Cardiac muscle cell (in vitro differentiated cells and primary cell): Measurements from ENCODE around the gene DEK. TPM values are rescaled to one million over a fixed set of nuclear protein-coding genes. Genes with fewer than 3 reads are reported as not detected.

Source experiments
- DNase-seq, 2 donors: peaks; one replicate each; pipeline versions ENCODE4 v3.0.0 to v3.0.0-alpha.2; 2010 to 2017; ENCODE audit warnings: low read depth in 1 of 2, low spot score in 1 of 2
- H3K27ac ChIP-seq: fragments of 200-600 bp; sonication (generic); 2 replicates; pipeline ENCODE4 v1.5.1; 2016
- H3K27me3 ChIP-seq: fragments of 200-600 bp; sonication (generic); 2 replicates; pipeline ENCODE4 v1.6.0; 2016; ENCODE audit warnings: control low read depth
- H3K36me3 ChIP-seq: fragments of 200-600 bp; sonication (generic); 2 replicates; pipeline ENCODE4 v1.5.1; 2016; ENCODE audit warnings: control low read depth
- H3K4me1 ChIP-seq: fragments of 200-600 bp; sonication (generic); 2 replicates; pipeline ENCODE4 v1.8.1; 2017; ENCODE audit warnings: low read depth, mild to moderate bottlenecking, mixed run types
- H3K4me3 ChIP-seq: fragments of 200-600 bp; sonication (generic); 2 replicates; pipeline ENCODE4 v1.5.1; 2016; ENCODE audit warnings: mild to moderate bottlenecking
- H3K9me3 ChIP-seq: fragments of 200-600 bp; sonication (generic); 2 replicates; pipeline ENCODE4 v1.5.1; 2017; ENCODE audit warnings: low read depth, mild to moderate bottlenecking, control low read depth
- polyA plus RNA-seq: library from polyadenylated mRNA; unstranded; fragments of >200 nt; fragmentation: Nextera tagmentation; extraction: Ambion mirVana; gene quantifications from 2 replicates; pipeline ENCODE4 v1.2.1, GENCODE V29; 2016
- total RNA-seq: library from RNA; depleted of rRNA; stranded (reverse); fragments of >200 nt; gene quantifications from 2 replicates; pipeline ENCODE4 v1.2.3, GENCODE V29; 2016
- TF ChIP-seq, protein P1 (sequence below): IDR thresholded peaks from 2 replicates; pipeline ENCODE4 v1.5.1; 2012; ENCODE audit warnings: low read depth, mild to moderate bottlenecking, low read length

DEK gene
- total and polyA plus RNA-seq, 2 experiments from 2014 or later = 80.8 to 128 TPM

DNA sequence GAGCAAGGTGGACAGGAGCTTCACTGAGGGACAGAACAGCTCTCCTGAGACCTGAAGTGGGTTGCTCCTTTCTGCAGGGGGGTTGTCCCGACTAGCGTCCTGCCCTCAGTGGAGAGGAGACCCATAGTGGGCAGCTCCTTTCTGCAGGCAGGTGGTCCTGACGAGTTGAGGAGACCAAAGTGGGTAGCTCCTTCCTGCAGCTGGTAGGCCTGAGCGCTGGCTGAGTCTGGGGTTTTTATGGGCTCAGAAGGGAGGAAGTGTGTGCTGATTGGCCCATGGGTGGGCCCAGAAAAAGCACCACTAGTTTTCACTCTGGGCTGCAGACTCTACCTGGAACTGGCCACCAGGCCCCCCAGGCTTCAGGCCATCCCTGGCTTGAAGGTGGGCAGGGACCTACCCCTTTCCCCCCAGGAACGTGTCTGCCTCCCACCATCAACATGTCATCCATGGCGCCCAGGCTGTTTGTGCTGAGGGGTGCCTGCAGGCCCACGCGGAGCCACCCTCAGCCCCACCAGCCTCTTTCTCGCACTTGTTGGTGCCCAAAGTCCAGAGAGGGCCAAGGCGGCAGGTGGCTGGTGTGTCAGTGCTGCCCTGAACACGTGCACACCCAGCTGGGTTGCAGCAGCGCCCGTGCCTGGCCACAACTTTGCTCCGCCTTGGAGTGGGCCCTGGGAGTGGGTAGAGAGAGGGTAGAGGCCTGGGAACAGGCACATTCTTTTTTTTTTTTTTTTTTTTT lies 1.6 kb upstream of the DEK start:
- no peak for DNase-seq
- no peaks in the 10 kb centered on the region for H3K9me3 ChIP-seq
- no peak overlapping the region for H3K4me3 ChIP-seq
- no peaks in the 10 kb centered on the region for H3K27me3 ChIP-seq
- no peaks in the 10 kb centered on the region for H3K36me3 ChIP-seq
- H3K27ac ChIP-seq = no peak overlapping the region
- H3K4me1 ChIP-seq = no peaks in the 10 kb centered on the region
- TF ChIP-seq, protein P1, sequence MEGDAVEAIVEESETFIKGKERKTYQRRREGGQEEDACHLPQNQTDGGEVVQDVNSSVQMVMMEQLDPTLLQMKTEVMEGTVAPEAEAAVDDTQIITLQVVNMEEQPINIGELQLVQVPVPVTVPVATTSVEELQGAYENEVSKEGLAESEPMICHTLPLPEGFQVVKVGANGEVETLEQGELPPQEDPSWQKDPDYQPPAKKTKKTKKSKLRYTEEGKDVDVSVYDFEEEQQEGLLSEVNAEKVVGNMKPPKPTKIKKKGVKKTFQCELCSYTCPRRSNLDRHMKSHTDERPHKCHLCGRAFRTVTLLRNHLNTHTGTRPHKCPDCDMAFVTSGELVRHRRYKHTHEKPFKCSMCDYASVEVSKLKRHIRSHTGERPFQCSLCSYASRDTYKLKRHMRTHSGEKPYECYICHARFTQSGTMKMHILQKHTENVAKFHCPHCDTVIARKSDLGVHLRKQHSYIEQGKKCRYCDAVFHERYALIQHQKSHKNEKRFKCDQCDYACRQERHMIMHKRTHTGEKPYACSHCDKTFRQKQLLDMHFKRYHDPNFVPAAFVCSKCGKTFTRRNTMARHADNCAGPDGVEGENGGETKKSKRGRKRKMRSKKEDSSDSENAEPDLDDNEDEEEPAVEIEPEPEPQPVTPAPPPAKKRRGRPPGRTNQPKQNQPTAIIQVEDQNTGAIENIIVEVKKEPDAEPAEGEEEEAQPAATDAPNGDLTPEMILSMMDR = no peak

DNA sequence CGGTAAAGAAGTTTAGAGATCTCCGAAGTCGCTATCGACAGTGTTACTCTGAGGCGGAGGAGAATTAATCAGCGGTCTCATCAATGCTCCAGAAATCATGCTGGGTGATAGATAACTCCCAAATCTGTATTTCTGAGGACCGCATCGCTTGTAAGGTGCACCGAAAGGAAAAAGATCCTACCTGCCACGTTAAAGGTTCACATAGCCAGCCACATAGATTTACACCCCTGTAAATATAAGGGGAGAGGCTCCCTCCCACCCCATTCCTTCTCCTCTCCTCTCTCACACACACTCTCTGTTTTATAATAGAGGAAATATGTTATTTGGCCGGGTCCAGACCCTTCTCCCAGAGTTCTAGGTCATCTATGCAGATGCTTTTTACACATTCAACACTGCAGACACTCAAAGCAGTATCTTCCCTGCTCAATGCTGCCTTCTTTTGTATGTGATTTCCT lies 620 bp upstream of the DEK start:
- no peaks in the 10 kb centered on the region for H3K27me3 ChIP-seq
- DNase-seq = no peak
- peak overlapping the region; percentile 51 for H3K4me3 ChIP-seq
- H3K4me1 ChIP-seq = no peaks in the 10 kb centered on the region
- no peaks in the 10 kb centered on the region for H3K9me3 ChIP-seq
- TF ChIP-seq, protein P1 = no peak
- no peaks in the 10 kb centered on the region for H3K36me3 ChIP-seq
- peak overlapping the region; percentile 93 for H3K27ac ChIP-seq

DNA sequence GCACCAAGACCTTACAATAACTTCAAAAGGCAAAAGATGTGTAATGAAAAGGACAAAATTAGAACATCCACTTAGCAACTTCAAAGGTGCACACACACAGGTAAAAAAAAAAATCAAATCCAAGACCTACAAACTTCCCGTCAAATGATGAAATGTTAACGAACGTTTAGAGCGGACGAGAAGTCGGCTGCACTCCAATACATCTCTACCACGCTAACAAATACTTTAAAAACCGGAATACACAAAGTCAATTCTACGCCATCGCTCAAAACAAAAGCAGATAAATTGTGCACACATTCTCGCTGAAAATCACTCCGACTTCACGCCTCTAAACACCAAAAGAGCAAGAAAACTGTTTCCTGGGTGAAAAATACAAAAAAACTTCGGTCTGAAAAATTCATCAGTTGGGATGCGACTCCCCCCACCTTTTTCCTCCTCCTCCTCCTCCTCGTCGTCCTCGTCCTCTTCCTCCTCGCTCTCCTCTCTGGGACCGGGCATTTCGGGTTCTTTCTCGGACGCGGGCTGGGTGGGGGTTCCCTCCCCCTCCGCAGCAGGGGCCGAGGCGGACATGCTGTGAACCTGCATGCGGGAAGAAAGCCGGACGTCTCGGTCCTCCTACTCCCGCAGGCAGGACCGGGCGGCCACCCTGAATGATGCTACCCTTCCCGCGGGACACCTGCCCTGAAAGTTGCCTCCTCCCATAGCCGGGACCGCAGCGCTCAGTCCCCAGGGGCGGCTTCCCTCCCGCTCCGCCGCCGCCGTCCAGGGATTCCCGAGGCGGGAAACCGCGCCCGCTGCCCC lies 712 bp downstream of the DEK start:
- peak overlapping the region; percentile 93 for H3K27ac ChIP-seq
- H3K4me3 ChIP-seq = peak overlapping the region; percentile 51
- no peaks in the 10 kb centered on the region for H3K9me3 ChIP-seq
- H3K4me1 ChIP-seq = no peaks in the 10 kb centered on the region
- no peaks in the 10 kb centered on the region for H3K36me3 ChIP-seq
- H3K27me3 ChIP-seq = no peaks in the 10 kb centered on the region
- DNase-seq = peak in 1 of 2 donors; percentile 25
- TF ChIP-seq, protein P1 = no peak

DNA sequence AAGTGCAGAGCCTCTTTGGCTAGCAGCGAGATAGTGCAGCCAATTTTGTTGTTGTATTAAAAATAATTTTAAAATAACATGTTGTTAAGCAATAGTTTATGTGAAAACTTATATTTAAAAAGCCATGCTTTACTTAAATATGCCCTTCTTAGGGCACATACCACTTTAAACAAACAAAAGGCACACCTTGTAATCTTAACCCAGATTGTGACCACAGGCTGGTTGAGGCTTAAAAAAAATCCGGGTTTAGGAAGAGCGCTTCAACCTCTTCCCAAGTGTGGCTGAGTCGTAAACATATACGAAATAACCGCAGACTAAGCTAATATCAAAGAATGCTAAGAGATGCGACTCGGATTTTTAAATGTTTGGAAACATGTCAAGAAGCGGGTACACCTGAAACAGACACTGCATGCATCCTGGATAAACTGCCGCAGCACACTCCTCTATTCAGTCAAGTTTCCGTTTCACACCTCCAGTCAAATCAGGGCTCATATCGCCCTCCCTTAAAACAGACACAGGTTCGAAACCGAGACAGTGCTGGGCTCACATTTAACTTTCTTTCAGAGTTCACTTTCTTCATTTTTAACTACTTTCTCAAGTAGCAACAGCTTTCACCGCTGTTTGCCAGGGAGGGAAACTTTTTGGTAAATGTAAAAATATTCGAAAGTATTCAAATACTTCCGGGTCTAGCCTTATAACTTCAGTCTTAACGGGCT lies 1.5 kb downstream of the DEK start:
- H3K4me3 ChIP-seq = peak overlapping the region; percentile 51
- H3K4me1 ChIP-seq = no peaks in the 10 kb centered on the region
- TF ChIP-seq, protein P1 = no peak
- peaks cover under 1% of the 10 kb centered on the region for H3K36me3 ChIP-seq
- H3K27me3 ChIP-seq = no peaks in the 10 kb centered on the region
- H3K9me3 ChIP-seq = no peaks in the 10 kb centered on the region
- DNase-seq = peak in 1 of 2 donors; percentile 10
- no peak overlapping the region for H3K27ac ChIP-seq

DNA sequence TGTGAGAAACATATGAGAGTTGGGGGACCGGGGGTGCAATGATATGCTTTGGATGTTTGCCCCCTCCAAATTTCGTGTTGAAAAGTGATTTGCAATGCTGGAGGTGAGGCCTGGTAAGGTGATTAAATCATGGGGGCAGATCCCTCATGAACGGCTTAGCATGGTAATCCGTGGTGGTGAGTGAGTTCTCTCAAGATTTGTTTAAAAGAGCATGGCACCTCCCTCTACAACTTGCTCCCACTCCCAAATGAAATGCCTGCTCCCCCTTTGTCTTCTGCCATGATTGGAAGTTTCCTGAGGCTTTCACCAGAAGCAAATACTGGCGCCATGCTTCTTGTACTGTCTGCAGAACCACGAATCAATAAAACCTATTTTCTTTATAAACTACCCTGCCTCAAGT lies 2.5 kb downstream of the DEK start:
- no peaks in the 10 kb centered on the region for H3K9me3 ChIP-seq
- H3K4me3 ChIP-seq = no peak overlapping the region
- no peak for DNase-seq
- no peaks in the 10 kb centered on the region for H3K27me3 ChIP-seq
- H3K27ac ChIP-seq = peak overlapping the region; percentile 13
- no peaks in the 10 kb centered on the region for H3K4me1 ChIP-seq
- TF ChIP-seq, protein P1 = no peak
- peaks cover 5% of the 10 kb centered on the region for H3K36me3 ChIP-seq
